Right ventricle myocardium superior (tissue), 1 donor: ENCODE results near the gene DTX3. TPM values are rescaled to one million over a fixed set of nuclear protein-coding genes. Genes with fewer than 3 reads are reported as not detected.
A peak's percentile ranks its signal among the peaks of the same experiment; 100 is the strongest.
"Not testable (repeated sequence)": the region's sequence is repeated elsewhere in the genome, so short reads cannot be mapped to it uniquely, and the experiment has no call there.

ENCODE experiments used
- ATAC-seq: fragments of 200-7000 bp; cut with Tn5 transposase; one replicate; pipeline ENCODE4 v1.9.1; 2020; ENCODE audit warnings: mild to moderate bottlenecking; ENCODE audit not compliant: poor library complexity
- DNase-seq: peaks from one replicate; pipeline ENCODE4 v3.0.0-alpha.2; 2020
- intact Hi-C: fragments of 100-400 bp; cut with DNase I; formaldehyde crosslinking; loops from one replicate; pipeline ENCODE4 v1.11.2; 2022
- total RNA-seq: library from RNA; stranded (reverse); fragmentation: NEBNext Ultra II Directional; extraction: Animal tissue kit (Norgen Biotek cat#: 25700); gene quantifications from one replicate; pipeline ENCODE4 v1.2.1, GENCODE V29; 2021
- donor health status: DM: no; HTN: yes; CAD: no; lungs with severe emphysema.

DTX3 gene
- total RNA-seq, 1 donor from 2014 or later, result 21.7 TPM

DNA sequence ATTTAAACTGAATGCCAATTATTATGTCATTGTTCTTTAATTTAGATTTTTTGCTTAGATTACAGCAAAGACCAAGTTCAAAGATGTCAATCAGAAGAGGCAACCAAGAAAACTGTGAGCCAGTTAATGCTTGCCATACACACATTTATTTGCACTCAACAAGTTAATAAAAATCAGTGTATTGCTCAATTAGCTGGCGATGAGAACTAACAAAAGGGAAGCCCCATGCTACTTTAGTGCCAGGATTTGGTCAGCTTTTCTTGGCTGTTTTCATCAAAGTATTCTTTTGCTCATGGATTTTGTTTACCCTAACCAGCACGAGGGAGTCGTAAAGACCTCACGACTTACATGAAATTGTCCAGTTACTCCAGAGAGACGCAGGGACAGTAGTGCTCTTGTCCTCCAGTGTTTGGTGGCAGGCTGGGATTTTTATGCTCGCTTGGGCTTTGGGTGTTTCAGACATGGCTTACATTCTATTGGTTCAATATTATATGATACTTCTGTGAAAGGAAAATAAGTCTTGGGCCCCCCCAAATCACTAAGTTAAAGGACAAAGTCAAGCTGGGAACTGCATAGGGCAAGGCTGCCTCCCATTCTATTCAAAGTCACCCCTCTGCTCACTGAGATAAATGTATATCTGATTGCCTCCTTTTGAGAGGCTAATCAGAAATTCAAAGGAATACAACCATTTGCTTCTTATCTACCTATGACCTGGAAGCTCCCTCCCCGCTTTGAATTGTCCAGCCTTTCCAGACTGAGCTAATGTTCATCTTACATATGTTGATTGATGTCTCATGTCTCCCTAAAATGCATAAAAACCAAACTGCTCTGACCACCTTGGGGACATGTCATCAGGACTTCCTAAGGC is 35.8 kb downstream of the DTX3 start:
- DNase-seq (no peak), ATAC-seq (no peak)
- intact Hi-C loops, result no loop called here

DNA sequence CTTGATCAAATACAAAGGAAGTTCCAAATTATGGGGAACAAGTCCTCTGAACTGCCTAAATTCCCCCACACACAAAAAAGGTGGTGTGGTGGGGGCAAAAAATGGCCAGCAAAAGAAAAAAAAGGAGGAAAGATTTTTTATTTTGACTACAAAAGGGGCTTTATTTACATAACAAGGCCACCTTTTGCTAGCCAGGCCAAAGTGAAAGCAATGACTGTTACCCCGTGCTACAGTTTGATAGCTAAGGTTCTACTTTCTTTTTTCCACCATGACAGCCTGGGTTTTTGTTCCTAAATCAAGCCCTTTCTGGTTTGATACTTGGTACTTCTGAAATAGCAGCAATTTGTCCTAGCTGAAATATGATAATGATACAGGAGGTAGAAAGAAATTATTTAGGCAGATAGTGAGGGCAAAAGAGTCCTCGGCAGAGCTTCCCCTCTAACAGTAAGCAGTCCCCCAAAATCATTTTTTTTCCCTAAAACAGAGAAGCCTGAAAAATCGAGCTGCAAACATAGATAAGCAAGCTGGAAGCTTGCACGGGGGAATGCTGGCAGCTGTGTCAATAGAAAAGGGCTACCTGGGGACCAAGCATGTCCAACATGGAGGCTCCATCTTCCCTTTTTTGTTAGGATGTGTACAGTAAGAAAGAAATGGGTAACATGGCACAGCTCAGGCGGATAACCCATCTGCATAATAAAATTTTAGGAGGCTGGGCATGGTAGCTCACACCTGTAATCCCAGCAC is 37.2 kb downstream of the DTX3 start:
- DNase-seq (no peak), ATAC-seq (no peak)
- intact Hi-C loops, result no loop called here

DNA sequence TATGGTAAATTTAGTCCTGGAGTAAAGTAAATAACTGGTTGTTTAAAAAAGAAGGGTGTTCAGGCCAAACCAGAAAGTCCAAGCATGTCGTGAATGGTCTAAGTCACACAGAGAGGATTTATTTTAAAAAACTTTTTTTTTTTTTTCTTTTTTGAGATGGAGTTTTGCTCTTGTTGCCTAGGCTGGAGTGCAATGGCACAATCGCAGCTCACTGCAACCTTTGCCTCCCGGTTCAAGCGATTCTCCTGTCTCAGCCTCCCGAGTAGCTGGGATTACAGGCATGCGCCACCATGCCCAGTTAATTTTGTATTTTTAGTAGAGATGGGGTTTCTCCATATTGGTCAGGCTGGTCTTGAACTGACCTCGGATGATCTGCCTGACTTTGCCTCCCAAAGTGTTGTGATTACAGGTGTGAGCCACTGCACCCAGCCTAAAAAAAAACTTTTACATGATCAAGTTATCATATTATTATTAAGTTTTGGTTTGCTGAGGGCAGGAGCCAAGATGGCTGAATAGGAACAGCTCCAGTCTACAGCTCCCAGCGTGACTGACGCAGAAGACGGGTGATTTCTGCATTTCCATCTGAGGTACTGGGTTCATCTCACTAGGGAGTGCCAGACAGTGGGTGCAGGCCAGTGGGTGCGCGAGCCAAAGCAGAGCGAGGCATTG is 41.5 kb downstream of the DTX3 start:
- ATAC-seq, intact Hi-C loops: not testable (repeated sequence)

DNA sequence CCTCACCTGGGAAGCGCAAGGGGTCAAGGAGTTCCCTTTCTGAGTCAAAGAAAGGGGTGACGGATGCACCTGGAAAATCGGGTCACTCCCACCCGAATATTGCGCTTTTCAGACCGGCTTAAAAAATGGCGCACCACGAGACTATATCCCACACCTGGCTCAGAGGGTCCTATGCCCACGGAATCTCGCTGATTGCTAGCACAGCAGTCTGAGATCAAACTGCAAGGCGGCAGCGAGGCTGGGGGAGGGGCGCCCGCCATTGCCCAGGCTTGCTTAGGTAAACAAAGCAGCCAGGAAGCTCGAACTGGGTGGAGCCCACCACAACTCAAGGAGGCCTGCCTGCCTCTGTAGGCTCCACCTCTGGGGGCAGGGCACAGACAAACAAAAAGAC is 42.0 kb downstream of the DTX3 start:
- DNase-seq, intact Hi-C loops, ATAC-seq: not testable (repeated sequence)

More for the DNA sequence above, 41.5 kb downstream of the DTX3 start:
- not testable (repeated sequence) for DNase-seq

DNA sequence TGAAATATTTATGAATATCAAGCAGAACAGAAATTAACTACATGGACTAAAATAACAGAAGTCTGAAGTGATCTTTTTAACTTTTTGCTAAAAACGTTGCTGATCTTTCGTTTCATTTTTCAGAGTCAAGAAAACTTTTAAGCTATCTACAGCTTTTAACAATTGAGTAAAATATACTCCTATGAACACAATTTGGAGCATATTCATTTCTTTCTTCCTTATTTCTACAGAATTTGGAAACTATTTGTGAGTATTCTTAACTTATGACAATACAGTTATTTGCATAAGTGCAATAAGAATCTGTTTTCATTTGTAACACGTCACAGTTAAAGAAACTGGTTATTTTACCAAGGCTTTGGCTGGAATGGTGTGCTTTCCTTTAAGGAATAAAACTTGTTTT is 49.4 kb downstream of the DTX3 start:
- intact Hi-C loops, result no loop called here
- ATAC-seq (no peak), DNase-seq (no peak)

DNA sequence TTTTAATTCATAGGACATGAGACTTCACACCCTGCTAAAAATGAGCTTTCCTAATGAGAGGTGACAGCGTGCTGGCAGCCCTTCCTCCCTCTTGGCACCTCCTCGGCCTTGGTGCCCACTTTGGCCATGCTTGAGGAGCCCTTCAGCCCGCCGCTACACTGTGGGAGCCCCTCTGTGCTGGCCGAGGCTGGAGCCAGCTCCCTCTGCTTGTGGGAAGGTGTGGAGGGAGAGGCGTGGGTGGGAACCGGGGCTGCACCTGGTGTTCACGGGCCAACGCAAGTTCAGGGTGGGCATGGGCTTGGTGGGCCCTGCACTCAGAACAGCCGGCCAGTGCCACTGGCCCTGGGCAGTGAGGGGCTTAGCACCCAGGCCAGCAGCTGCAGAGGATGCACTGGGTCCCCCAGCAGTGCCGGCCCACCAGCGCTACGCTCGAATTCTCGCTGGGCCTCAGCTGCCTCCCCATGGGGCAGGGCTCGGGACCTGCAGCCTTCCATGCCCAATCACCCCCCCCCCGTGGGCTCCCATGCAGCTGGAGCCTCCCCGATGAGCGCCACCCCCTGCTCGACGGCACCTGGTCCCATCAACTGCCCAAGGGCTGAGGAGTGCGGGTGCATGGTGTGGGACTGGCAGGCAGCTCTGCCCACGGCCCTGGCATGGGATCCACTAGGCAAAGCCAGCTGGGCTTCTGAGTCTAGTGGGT is 51.1 kb downstream of the DTX3 start:
- ATAC-seq, result no peak
- intact Hi-C loops, result no loop called here
- DNase-seq, result no peak

DNA sequence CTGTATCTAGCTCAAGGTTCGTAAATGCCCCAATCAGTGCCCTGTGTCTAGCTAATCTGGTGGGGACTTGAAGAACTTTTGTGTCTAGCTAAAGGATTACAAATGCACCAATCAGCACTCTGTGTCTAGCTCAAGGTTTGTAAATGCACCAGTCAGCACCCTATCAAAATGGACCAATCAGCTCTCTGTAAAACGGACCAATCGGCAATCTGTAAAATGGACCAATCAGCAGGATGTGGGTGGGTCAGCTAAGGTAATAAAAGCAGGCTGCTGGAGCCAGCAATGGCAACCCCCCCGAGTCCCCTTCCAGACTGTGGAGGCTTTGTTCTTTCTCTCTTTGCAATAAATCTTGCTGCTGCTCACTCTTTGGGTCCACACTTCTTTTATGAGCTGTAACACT is 51.8 kb downstream of the DTX3 start:
- intact Hi-C loops, DNase-seq, ATAC-seq: not testable (repeated sequence)

DNA sequence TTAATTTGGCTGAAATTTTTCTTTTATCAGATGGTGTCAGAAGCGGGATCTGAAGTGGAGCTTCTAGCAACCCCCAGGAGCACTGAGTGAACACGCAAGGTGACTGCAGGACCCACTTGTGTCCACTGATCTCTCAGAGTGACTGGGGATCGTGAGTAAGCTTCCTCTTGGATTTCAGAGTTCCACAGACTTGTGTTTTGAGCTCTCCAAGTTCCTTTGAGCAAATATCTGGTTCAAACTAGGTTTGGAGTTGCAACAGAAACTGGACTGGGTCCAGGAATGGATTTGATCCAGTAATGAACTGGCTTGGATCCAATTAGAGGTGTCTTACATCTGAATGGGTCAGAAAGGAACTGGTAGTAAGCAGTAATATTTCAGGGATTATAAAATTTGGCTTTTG is 53.1 kb downstream of the DTX3 start:
- ATAC-seq (peak; percentile 43), DNase-seq (no peak)
- intact Hi-C loops, result no loop called here

DNA sequence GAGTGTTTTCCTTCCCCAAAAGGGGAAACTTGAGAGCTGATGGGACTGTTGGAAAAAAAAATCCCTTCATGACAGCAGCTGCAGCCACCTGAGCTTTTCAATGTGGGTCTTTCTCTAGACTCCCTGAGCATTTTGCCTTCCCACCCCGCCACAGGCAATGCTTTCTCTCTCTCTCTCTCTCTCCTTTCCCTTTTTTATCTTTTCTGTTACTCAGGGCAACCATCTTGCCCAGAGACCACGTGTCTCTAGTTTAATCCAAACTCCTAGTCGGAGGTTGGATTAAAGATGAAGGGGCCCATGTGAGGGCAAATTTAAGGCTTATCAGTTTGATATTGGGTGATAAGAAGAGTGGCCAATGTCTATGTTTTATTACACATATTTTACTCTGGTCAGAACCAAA is 54.3 kb downstream of the DTX3 start:
- no peak for ATAC-seq
- intact Hi-C loops, result no loop called here
- DNase-seq, result no peak

Other genes with a start within 250 kb of the DTX3 start
- gene R3HDM2, start 173.8 kb upstream of the DTX3 start, total RNA-seq, result 48.9 TPM
- not detected for gene INHBC, start 170.0 kb upstream of the DTX3 start, total RNA-seq
- gene INHBE, start 149.5 kb upstream of the DTX3 start, total RNA-seq, result not detected
- gene GLI1, start 145.0 kb upstream of the DTX3 start, total RNA-seq, result 0.56 TPM
- gene ARHGAP9, start 125.0 kb upstream of the DTX3 start, total RNA-seq, result 4.1 TPM
- 63.5 TPM for gene MARS1, start 116.8 kb upstream of the DTX3 start, total RNA-seq
- 16.4 TPM for gene DDIT3, start 84.3 kb upstream of the DTX3 start, total RNA-seq
- 25.4 TPM for gene MBD6, start 82.0 kb upstream of the DTX3 start, total RNA-seq
- 95.0 TPM for gene DCTN2, start 57.6 kb upstream of the DTX3 start, total RNA-seq
- gene KIF5A, start 54.8 kb upstream of the DTX3 start, total RNA-seq, result 0.08 TPM
- 12.4 TPM for gene PIP4K2C, start 13.6 kb upstream of the DTX3 start, total RNA-seq
- gene ARHGEF25, start 6.6 kb downstream of the DTX3 start, total RNA-seq, result 14.3 TPM
- gene B4GALNT1, start 28.4 kb downstream of the DTX3 start, total RNA-seq, result 5.6 TPM
- gene OS9, start 89.3 kb downstream of the DTX3 start, total RNA-seq, result 102 TPM
- gene AGAP2, start 133.9 kb downstream of the DTX3 start, total RNA-seq, result 6.6 TPM
- gene TSPAN31, start 140.2 kb downstream of the DTX3 start, total RNA-seq, result 27.5 TPM
- 41.1 TPM for gene CDK4, start 147.5 kb downstream of the DTX3 start, total RNA-seq
- gene MARCHF9, start 150.3 kb downstream of the DTX3 start, total RNA-seq, result 12.2 TPM
- not detected for gene CYP27B1, start 162.3 kb downstream of the DTX3 start, total RNA-seq
- gene METTL1, start 167.3 kb downstream of the DTX3 start, total RNA-seq, result 7.2 TPM
- 1.2 TPM for gene EEF1AKMT3, start 167.8 kb downstream of the DTX3 start, total RNA-seq
- 49.5 TPM for gene TSFM, start 178.0 kb downstream of the DTX3 start, total RNA-seq
- gene AVIL, start 213.9 kb downstream of the DTX3 start, total RNA-seq, result 2.1 TPM
- gene CTDSP2, start 241.9 kb downstream of the DTX3 start, total RNA-seq, result 99.5 TPM